ENCODE results near the gene PODNL1.
A peak's percentile ranks its signal among the peaks of the same experiment; 100 is the strongest.

Gene PODNL1

DNA sequence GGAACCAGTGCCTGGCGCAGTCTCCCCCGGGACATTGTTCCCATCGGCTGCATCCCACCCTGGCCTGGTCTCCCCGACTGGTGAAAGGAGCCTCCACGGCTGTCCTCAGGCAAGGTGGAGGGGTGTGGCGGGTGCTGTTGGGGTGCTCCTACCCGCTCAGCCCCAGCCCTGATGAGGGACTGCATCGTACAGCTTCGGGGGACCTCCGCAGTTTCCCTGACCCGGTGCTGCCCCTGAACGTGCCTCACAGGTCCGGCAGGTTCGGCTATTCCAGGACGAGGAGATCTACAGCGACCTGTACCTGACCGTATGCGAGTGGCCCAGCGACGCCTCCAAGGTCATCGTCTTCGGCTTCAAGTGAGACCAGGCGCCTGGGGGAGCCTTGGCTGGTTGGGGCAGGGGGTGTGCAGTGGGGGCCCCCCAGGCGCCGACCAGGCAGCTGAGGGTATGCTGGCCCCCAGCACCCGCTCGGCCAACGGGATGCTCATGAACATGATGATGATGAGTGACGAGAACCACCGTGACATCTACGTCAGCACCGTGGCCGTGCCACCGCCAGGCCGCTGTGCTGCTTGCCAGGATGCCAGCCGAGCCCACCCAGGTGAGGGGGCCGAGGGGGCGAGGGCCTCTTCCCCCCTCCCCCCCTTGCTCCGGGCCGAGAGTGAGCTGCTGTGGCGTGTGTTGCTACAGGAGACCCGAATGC, 17.6 kb upstream of the PODNL1 start:
- TF ChIP-seq, protein P1, sequence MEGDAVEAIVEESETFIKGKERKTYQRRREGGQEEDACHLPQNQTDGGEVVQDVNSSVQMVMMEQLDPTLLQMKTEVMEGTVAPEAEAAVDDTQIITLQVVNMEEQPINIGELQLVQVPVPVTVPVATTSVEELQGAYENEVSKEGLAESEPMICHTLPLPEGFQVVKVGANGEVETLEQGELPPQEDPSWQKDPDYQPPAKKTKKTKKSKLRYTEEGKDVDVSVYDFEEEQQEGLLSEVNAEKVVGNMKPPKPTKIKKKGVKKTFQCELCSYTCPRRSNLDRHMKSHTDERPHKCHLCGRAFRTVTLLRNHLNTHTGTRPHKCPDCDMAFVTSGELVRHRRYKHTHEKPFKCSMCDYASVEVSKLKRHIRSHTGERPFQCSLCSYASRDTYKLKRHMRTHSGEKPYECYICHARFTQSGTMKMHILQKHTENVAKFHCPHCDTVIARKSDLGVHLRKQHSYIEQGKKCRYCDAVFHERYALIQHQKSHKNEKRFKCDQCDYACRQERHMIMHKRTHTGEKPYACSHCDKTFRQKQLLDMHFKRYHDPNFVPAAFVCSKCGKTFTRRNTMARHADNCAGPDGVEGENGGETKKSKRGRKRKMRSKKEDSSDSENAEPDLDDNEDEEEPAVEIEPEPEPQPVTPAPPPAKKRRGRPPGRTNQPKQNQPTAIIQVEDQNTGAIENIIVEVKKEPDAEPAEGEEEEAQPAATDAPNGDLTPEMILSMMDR (IDR thresholded peaks at IDR 0.05; ENCODE audit: low read depth, low read length, missing control alignments) = no peak
- no peak for DNase-seq (ENCODE audit: extremely low read depth, low read depth)
- H3K4me3 ChIP-seq (replicated peaks; ENCODE audit: low read depth, low read length) = no peak overlapping the region

DNA sequence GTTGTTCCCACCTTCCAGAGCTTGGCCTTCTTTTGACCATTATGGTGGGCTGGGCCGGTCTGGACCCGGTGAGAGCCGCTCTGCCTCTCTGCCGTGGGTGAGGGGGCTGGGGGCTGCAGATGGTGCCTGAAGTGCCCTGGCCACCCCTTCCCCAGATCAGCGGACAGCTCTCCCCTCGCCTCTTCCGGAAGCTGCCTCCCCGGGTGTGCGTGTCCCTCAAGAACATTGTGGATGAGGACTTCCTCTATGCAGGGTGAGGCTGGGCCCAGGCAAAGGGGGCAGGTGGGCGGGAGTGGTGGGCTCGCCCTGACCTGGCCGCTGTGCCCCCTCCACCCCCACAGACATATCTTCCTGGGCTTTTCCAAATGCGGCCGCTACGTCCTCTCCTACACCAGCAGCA, 16.0 kb upstream of the PODNL1 start:
- TF ChIP-seq, protein P1 (IDR thresholded peaks at IDR 0.05; ENCODE audit: low read depth, low read length, missing control alignments) = no peak
- no peak overlapping the region for H3K4me3 ChIP-seq (replicated peaks; ENCODE audit: low read depth, low read length)
- DNase-seq (ENCODE audit: extremely low read depth, low read depth) = no peak

DNA sequence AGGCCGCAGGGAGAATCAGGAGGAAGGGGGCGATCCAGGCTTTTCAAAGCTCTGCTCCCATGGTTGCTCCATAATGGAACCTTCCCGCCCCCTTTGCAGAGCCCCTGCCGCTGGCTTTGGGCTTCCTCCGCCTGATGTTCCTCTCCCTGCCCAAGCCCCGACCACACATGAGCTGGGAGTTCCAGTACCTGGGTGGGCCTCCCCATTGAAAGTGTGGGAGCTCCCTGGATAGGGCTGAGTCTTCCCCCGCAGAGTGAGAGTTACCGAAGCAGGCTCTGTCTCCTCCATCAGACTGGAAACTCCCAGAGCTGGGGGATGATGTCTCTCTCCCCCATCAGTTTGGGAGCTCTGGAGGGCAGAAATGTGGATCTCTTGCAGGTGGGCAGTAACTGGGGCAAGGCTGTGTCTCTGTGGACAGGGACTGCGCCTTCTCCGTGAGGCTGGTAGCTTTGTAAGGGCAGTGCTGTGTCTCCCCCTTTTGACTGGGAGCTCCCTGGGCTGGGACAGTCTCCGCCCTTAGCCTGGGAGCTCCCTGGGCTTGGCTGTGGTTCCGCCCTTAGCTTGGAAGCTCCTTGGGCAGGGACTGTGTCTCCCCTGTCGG, 14.8 kb upstream of the PODNL1 start:
- DNase-seq (ENCODE audit: extremely low read depth, low read depth) = no peak
- TF ChIP-seq, protein P1 (IDR thresholded peaks at IDR 0.05; ENCODE audit: low read depth, low read length, missing control alignments) = peak; percentile 22
- peak overlapping the region; percentile 85 for H3K4me3 ChIP-seq (replicated peaks; ENCODE audit: low read depth, low read length)

DNA sequence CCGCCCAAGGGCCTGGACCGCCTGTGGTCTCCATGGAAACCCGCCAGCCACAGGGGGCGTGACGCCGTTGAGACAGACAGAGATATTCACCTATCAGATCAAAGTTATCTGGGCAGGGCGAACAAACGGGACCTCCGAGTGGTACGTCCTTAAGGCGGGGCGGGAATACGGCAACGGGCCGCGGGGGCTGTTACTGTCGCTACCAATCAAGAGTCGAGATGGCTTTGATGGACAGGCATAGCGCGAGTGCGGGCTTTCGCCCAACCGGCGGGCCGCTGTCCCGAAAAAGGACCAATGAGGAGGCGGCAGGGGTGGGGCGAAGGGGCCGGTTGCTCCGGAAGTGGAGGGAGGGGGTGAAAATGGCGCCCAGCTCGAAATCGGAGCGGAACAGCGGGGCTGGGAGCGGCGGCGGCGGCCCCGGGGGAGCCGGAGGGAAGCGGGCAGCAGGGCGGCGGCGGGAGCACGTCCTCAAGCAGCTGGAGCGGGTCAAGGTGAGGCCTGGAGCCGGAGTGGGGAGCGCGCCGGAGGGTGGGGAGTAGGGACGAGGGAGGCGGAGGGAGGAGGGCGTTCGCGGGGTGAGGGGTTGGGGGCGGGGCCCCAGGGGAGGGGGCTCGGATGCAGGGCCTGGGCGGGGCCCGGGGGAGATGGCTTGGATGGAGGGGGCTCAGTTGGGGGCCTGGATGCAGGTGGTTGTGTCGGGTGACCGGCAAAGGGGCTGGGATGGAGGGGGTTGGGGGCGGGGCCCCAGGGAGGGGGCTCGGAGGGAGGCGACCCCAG, 14.1 kb upstream of the PODNL1 start, which contains the start of gene DCAF15:
Gene DCAF15, plus strand, starts transcription at position 356 of the 777 bp plus-strand sequence. Its CDS starts 4 bp downstream, at position 360.
- peak; percentile 98 for DNase-seq (ENCODE audit: extremely low read depth, low read depth)
- TF ChIP-seq, protein P1 (IDR thresholded peaks at IDR 0.05; ENCODE audit: low read depth, low read length, missing control alignments) = no peak
- H3K4me3 ChIP-seq (replicated peaks; ENCODE audit: low read depth, low read length) = peak within 1 kb of the TSS; percentile 85

DNA sequence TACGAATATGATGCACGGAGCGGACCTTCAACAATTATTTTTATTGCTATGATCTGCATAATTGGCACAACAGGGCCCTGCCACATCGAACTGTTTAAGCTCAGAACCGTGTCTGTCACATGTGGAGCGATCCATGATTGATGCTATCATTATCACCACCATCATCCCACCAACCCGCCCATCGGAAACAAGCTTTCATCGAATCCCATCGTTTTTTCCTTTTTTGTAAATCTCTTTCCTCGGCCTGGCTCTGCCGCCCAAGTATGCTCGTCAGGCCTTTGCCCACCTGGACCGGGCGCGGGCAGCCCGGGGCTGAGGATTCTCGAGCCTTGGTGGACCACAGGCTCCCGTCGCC, 13.6 kb upstream of the PODNL1 start:
- no peak for DNase-seq (ENCODE audit: extremely low read depth, low read depth)

DNA sequence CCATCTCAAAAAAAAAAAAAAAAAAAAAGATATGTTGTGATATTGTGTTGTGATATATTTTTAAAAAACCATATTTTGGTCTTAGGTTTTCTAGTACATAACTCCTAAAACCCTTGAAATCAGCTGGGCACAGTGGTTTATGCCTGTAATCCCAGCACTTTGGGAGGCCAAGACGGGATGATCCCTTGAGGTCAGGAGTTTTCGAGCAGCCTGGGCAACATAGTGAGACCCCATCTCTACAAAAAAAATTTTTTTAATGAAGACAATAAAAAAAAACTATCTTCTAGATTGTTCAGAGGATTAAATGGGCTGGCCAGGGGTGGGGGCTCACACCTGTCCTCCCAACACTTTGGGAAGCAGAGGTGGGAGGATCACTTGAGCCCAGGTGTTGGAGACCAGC, 12.8 kb upstream of the PODNL1 start:
- H3K4me3 ChIP-seq (replicated peaks; ENCODE audit: low read depth, low read length) = no peak overlapping the region
- TF ChIP-seq, protein P1 (IDR thresholded peaks at IDR 0.05; ENCODE audit: low read depth, low read length, missing control alignments) = no peak
- DNase-seq (ENCODE audit: extremely low read depth, low read depth) = no peak

More for the DNA sequence above, 13.6 kb upstream of the PODNL1 start:
- TF ChIP-seq, protein P1 (IDR thresholded peaks at IDR 0.05; ENCODE audit: low read depth, low read length, missing control alignments) = no peak
- peak overlapping the region; percentile 85 for H3K4me3 ChIP-seq (replicated peaks; ENCODE audit: low read depth, low read length)
